Measurements from ENCODE around the gene B3GALT5. TPM values are rescaled to one million over a fixed set of nuclear protein-coding genes. Genes with fewer than 3 reads are reported as not detected.

B3GALT5 gene
- total RNA-seq, 1 donor from 2014 or later, result 2.5 TPM

GRCh38 chr21:39673736-39674135 is 61.0 kb downstream of the B3GALT5 start:
- H3K79me2 ChIP-seq (ENCODE audit: insufficient read depth, low read length), result no peaks in the 10 kb centered on the region
- H3K4me1 ChIP-seq (ENCODE audit: insufficient read depth, low read length), result no peaks in the 10 kb centered on the region
- TF ChIP-seq CTCF (IDR thresholded peaks at IDR 0.05; ENCODE audit: insufficient read depth, low read depth, low read length) (no peak), EZH2 (IDR thresholded peaks at IDR 0.05; ENCODE audit: insufficient read depth, low read length) (no peak)
- no peak overlapping the region for H2AFZ ChIP-seq (ENCODE audit: low read depth, low read length)
- no peaks in the 10 kb centered on the region for H3K36me3 Mint-ChIP-seq (ENCODE audit: low read depth, unreplicated experiment)
- no peak overlapping the region for H3K4me3 Mint-ChIP-seq (ENCODE audit: unreplicated experiment)
- FAIRE-seq, result no peak
- DNase-seq (ENCODE audit: low read depth), result no peak
- no peaks in the 10 kb centered on the region for H3K4me1 Mint-ChIP-seq (ENCODE audit: low read depth, unreplicated experiment)
- no peaks in the 10 kb centered on the region for H4K20me1 ChIP-seq (ENCODE audit: insufficient read depth, low read length)
- H3K27ac Mint-ChIP-seq (ENCODE audit: unreplicated experiment), result no peak overlapping the region
- H3K9ac ChIP-seq (ENCODE audit: low read length), result no peak overlapping the region
- no peak overlapping the region for H3K4me2 ChIP-seq (ENCODE audit: low read length)
- H3K27ac ChIP-seq (ENCODE audit: low read depth, low read length), result no peak overlapping the region
- H3K36me3 ChIP-seq (ENCODE audit: insufficient read depth, low read length), result no peaks in the 10 kb centered on the region
- peaks cover 1% of the 10 kb centered on the region for H3K9me3 Mint-ChIP-seq (ENCODE audit: unreplicated experiment)
- no peaks in the 10 kb centered on the region for H3K27me3 ChIP-seq (ENCODE audit: insufficient read depth, low read length)
- H3K4me3 ChIP-seq (ENCODE audit: insufficient read depth, low read depth, low read length), result no peak overlapping the region
- no peaks in the 10 kb centered on the region for H3K9me3 ChIP-seq (ENCODE audit: insufficient read depth, low read depth, low read length)
- no peaks in the 10 kb centered on the region for H3K27me3 Mint-ChIP-seq (ENCODE audit: low read depth, unreplicated experiment)

DNA sequence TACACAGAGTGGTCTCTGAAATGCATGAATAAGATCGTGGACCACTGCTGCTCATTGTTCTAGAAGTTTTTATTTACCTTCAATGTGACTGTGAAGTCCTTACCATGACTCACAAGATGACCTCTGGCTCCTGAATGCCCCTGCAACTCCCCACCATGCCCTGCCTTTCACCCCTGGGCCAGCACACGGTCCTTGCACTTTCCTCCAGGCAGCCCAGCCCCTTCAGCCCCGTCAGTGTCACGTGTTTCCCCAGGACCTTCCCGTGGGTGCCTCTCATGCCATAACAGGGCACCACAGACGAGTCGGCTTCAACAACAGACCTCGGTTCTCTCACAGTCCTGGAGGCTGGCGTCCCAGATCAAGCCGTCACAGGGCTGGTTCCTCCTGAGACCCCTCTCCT is 62.1 kb downstream of the B3GALT5 start:
- no peaks in the 10 kb centered on the region for H3K4me1 ChIP-seq (ENCODE audit: insufficient read depth, low read length)
- no peak overlapping the region for H3K4me3 Mint-ChIP-seq (ENCODE audit: unreplicated experiment)
- no peaks in the 10 kb centered on the region for H3K36me3 Mint-ChIP-seq (ENCODE audit: low read depth, unreplicated experiment)
- TF ChIP-seq EZH2 (IDR thresholded peaks at IDR 0.05; ENCODE audit: insufficient read depth, low read length) (no peak), CTCF (IDR thresholded peaks at IDR 0.05; ENCODE audit: insufficient read depth, low read depth, low read length) (no peak)
- no peaks in the 10 kb centered on the region for H3K27me3 Mint-ChIP-seq (ENCODE audit: low read depth, unreplicated experiment)
- no peaks in the 10 kb centered on the region for H3K27me3 ChIP-seq (ENCODE audit: insufficient read depth, low read length)
- no peak overlapping the region for H3K9ac ChIP-seq (ENCODE audit: low read length)
- H3K4me3 ChIP-seq (ENCODE audit: insufficient read depth, low read depth, low read length), result no peak overlapping the region
- H2AFZ ChIP-seq (ENCODE audit: low read depth, low read length), result no peak overlapping the region
- no peak overlapping the region for H3K27ac ChIP-seq (ENCODE audit: low read depth, low read length)
- H3K4me2 ChIP-seq (ENCODE audit: low read length), result no peak overlapping the region
- H3K9me3 Mint-ChIP-seq (ENCODE audit: unreplicated experiment), result peaks cover 6% of the 10 kb centered on the region
- no peaks in the 10 kb centered on the region for H3K36me3 ChIP-seq (ENCODE audit: insufficient read depth, low read length)
- H3K4me1 Mint-ChIP-seq (ENCODE audit: low read depth, unreplicated experiment), result no peaks in the 10 kb centered on the region
- DNase-seq (ENCODE audit: low read depth) (no peak), FAIRE-seq (no peak)
- H3K9me3 ChIP-seq (ENCODE audit: insufficient read depth, low read depth, low read length), result no peaks in the 10 kb centered on the region
- H3K79me2 ChIP-seq (ENCODE audit: insufficient read depth, low read length), result no peaks in the 10 kb centered on the region
- H4K20me1 ChIP-seq (ENCODE audit: insufficient read depth, low read length), result no peaks in the 10 kb centered on the region
- H3K27ac Mint-ChIP-seq (ENCODE audit: unreplicated experiment), result no peak overlapping the region

- H3K4me3 ChIP-seq (ENCODE audit: insufficient read depth, low read depth, low read length), result no peak overlapping the region
- no peak for FAIRE-seq
- Mint-ChIP-seq H3K4me1 (ENCODE audit: low read depth, unreplicated experiment) (no peaks in the 10 kb centered on the region), H3K36me3 (ENCODE audit: low read depth, unreplicated experiment) (no peaks in the 10 kb centered on the region), H3K9me3 (ENCODE audit: unreplicated experiment) (peaks cover 6% of the 10 kb centered on the region), H3K27ac (ENCODE audit: unreplicated experiment) (no peak overlapping the region), H3K27me3 (ENCODE audit: low read depth, unreplicated experiment) (no peaks in the 10 kb centered on the region), H3K4me3 (ENCODE audit: unreplicated experiment) (no peak overlapping the region)
- H4K20me1 ChIP-seq (ENCODE audit: insufficient read depth, low read length), result no peaks in the 10 kb centered on the region
- TF ChIP-seq CTCF (IDR thresholded peaks at IDR 0.05; ENCODE audit: insufficient read depth, low read depth, low read length) (no peak), EZH2 (IDR thresholded peaks at IDR 0.05; ENCODE audit: insufficient read depth, low read length) (no peak)
- no peaks in the 10 kb centered on the region for H3K9me3 ChIP-seq (ENCODE audit: insufficient read depth, low read depth, low read length)
- H3K27ac ChIP-seq (ENCODE audit: low read depth, low read length), result no peak overlapping the region
- H3K36me3 ChIP-seq (ENCODE audit: insufficient read depth, low read length), result no peaks in the 10 kb centered on the region
- no peaks in the 10 kb centered on the region for H3K27me3 ChIP-seq (ENCODE audit: insufficient read depth, low read length)
- no peak overlapping the region for H3K4me2 ChIP-seq (ENCODE audit: low read length)
- no peak overlapping the region for H3K9ac ChIP-seq (ENCODE audit: low read length)
- no peaks in the 10 kb centered on the region for H3K79me2 ChIP-seq (ENCODE audit: insufficient read depth, low read length)
- no peak overlapping the region for H2AFZ ChIP-seq (ENCODE audit: low read depth, low read length)
- no peak for DNase-seq (ENCODE audit: low read depth)
- no peaks in the 10 kb centered on the region for H3K4me1 ChIP-seq (ENCODE audit: insufficient read depth, low read length)
These were observed 62.9 kb downstream of the B3GALT5 start for GRCh38 chr21:39675590-39675989.
